HK-2 (cell line): ENCODE data around the gene TPST1.
A peak's percentile ranks its signal among the peaks of the same experiment; 100 is the strongest.

Experiments used
- DNase-seq: peaks from one replicate; pipeline ENCODE4 v3.0.0-alpha.2; 2018; ENCODE audit not compliant: unreplicated experiment

The TPST1 gene

DNA sequence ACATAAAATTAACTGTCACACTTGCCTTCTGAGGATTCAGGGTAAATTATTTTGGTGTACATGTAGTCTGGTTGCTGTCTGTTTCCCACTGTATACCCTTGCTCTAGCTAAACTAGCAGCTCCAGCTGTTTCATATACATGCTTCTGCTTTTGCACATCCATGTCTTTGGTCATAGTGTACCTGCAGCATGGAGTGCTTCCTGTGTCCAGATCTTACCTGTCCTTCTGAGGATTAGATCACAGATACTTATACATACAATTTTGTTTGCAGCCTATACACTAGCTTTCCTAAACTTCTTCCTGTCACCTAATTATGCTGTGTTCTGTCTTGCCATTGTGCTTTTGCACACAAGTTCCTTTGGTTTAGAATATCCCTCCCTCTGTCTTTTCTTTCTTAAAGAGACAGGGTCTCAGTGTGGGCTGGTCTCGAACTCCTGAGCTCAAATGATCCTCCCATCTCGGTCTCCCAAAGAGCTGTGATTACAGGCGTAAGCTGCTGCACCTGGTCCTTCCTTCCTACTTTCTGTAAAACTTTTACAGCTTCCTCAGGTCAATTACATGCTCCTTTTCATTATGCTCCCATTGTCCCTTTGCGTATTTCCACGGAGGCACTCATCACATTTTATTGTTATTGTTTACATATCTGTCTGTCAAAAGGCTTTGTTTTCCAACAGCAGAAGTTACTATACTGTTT lies 33.8 kb downstream of the TPST1 start:
- DNase-seq, result no peak

GRCh38 chr7:66239467-66239856 lies 34.3 kb downstream of the TPST1 start:
- DNase-seq, result no peak

- no peak for DNase-seq
These were observed 39.9 kb downstream of the TPST1 start for GRCh38 chr7:66245008-66245407.

- DNase-seq, result no peak
These were observed 41.5 kb downstream of the TPST1 start for GRCh38 chr7:66246554-66247171.

GRCh38 chr7:66247380-66248078 lies 42.4 kb downstream of the TPST1 start:
- DNase-seq, result no peak

- no peak for DNase-seq
These were observed 45.6 kb downstream of the TPST1 start for GRCh38 chr7:66250711-66251110.

DNA sequence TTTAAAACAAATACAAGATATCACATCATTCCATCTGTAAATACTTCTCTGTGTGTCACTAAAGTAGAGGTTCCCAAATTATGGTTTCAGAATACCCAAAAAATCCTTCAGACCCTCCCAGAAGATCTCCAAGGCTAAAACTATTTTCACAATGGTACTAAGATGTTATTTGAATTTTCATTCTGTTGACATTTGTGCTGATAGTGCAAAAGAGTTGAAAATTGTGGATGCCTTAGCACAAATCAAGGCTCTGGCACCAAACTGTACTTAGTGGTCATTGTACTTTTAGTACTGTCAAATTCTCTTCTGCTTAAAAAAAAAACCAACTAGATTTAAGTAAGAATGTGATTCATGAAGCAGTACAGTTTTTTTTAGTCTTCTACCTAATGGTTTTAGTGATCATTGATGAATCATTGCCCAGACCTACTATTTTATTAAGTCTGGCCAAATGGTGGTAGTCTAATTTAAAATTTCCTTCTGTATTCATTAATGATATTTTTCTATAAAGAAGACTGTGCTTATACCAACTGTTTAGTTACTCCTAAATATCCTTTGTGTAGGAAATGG lies 50.5 kb downstream of the TPST1 start:
- no peak for DNase-seq

DNA sequence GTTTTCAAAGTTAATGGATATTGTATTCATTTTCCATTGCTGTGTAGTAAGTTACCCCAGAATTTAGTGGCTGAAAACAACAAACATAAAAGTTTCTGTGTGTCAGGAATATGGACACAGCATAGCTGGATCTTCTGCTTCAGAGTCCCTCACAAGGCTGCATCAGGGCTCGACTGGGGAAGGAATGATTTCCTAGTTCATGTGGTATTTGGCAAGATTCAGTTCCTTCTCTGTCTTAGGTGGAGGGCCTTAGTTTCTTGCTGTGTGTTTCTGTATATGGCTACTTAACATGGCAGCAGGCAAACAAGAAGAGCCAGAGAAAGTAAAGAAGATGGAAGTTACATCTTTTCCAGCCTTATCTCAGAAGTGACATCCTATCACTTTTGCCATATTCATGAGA lies 51.1 kb downstream of the TPST1 start:
- DNase-seq, result no peak

DNA sequence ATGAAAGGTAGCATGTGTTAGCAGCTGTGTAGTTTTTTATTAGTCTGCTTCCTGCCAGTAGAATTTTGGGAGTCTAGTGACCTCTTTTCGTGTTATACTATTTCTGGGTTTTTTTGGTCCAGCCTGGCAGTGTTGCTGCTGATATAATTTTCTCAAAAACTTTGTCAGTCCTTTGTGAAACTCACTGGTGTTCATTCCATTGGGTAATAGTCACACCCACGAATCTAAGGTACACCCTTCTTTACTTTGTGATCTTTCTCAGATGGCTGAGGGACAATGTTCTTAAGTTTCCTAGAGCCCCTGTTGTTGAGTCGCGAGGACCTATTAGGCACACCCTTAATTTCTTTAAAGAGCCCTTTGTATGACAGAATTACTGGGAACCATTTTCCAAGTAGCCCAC lies 52.3 kb downstream of the TPST1 start:
- no peak for DNase-seq

DNA sequence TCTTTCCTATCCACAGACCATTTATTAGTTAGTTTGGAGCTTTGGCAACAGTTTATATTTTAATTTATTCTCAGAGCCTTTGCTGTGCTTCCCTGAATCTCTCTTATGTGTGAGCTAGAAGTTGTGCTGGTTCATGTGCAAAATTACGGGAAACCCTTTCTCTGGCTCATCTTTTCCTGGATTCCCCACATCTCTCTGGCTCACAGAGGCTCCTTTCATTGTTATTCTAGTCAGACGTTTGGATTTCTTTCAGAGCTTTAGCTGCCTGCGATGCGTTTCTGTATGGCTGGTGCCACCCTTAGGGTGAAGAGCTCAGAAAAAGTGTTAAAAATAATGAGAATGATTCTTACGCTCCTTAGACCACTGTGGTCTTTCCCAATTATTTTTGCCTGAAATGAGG lies 53.3 kb downstream of the TPST1 start:
- DNase-seq, result no peak

DNA sequence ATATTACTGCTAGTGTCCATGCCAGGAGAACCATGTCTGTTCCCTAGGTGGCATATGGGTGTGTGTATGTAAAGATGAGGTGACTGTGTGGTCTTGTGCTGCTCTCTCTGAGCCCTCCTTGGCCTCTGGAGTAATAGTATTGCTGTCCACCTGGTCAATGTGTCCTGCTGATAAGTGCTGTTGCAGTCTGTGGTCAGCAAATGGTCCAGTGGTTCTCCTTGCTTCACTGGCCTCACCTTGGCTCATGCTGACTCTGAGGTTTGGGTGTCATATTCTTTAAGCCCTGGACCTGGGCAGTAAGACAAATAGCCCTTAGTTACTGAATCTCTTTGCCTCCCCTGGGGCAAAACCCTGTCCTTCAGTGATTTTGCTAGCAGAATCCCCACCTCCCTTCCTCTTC lies 56.8 kb downstream of the TPST1 start:
- peak; percentile 55 for DNase-seq

GRCh38 chr7:66263936-66264335 lies 58.8 kb downstream of the TPST1 start:
- no peak for DNase-seq

DNA sequence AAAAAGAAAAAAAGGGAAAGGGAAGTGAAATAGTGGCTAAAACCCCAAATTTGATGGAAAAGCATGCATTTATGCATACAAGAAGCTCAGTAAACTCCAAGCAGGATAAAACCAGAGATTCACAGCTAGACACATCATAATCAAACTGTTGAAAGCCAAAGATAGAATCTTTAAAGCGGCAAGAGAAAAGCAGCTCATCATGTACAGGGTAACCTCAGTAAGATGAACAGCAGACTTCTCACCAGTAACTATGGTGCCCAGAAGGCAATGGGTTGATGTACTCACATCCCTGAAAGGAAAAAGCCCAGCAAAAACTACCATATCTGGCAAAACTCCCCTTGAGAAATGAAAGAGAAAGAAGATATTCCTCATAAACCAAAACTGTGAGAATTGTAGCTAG lies 60.4 kb downstream of the TPST1 start:
- DNase-seq, result no peak

DNA sequence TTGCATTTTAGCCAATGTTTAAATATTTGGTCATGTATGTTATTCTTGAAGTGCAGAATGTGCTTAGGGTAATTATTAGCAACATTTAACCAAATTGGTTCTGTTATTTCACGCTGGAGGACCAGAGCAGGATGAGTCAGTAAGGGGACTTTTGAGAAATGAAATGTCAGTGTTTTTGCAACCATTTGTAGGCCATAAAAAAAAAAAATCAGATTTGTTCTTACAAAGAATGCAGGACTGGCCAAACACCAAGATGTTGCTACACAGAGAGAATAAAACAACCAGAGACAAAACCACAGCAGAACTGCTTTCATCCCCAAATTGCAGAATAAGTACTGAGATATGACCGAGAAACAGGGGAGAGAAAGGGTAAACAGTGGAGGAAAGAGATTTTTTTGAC lies 62.1 kb downstream of the TPST1 start:
- DNase-seq, result no peak

DNA sequence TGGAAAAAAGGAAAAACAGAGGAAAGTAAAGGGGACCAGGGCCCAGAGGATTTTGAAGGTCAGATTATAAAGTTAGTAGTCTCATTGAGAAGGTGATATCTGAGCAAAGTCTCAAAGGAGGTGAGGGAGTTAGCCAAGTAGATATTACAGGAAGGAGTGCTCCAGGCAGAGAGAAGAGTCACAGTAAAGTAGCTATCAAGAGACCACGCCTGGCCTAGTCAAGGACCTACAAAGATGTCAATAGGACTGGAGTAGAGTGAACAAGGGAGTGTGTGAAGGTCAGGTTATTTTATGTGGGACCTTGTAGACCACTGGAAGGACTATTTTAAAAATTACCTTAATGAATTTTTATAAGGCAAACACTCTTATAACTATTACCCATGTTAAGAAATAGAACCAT lies 64.8 kb downstream of the TPST1 start:
- no peak for DNase-seq

- DNase-seq, result no peak
These were observed 67.2 kb downstream of the TPST1 start for GRCh38 chr7:66272321-66272720.

- DNase-seq, result no peak
These were observed 71.2 kb downstream of the TPST1 start for GRCh38 chr7:66276363-66276762.

GRCh38 chr7:66277492-66277891 lies 72.4 kb downstream of the TPST1 start:
- no peak for DNase-seq

DNA sequence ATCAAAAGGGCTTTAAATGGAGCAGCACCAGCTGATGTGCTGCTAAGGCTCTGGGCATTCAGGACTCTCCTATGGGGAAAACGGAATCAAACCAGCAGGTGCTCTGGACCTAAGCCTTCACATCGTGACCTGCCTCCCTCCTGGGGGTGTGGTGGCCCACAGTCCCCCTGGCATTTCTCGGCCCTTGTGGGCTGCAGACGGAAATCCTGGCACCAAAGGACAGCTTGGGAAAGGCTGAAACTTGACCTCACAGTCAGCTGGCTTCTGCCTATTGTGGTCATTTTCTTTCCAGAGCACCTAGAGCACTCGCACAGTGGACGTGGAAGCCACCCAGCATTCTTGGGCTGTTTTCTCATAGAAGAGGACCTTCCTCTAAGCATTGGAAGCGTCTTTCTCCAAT lies 74.8 kb downstream of the TPST1 start:
- no peak for DNase-seq

- peak; percentile 83 for DNase-seq
These were observed 76.8 kb downstream of the TPST1 start for GRCh38 chr7:66281678-66282590.

DNA sequence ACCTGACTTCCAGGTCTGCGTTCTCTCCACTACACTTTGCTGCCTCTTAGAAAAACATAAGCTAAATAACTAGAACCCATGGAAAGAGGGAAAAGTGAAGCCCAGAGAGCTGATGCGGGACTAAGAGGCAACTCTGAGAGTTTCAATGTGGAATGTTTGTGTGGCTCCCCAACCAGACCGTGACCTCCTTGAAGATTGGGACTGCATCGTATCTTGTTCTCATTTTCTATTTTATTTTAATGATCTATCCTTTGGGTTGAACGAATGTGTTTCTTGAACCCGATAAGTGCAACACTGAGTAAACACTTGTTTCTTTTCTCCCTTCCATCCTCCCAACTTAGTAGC lies 77.4 kb downstream of the TPST1 start:
- no peak for DNase-seq
